Subcutaneous adipose tissue (tissue), 4 donors: ENCODE measurements around the gene SIVA1. TPM values are rescaled to one million over a fixed set of nuclear protein-coding genes. Genes with fewer than 3 reads are reported as not detected.

Experiments used
- CTCF ChIP-seq: fragments of 450-650 bp; IDR thresholded peaks from one replicate; pipeline ENCODE4 v1.5.1; 2016; ENCODE audit warnings: low read depth, mild to moderate bottlenecking, control low read depth, antibody characterized with exemption, moderate library complexity
- total RNA-seq, 4 donors: library from RNA; depleted of rRNA; stranded (reverse); fragments of >200 nt; gene quantifications; one replicate each; pipeline ENCODE4 v1.1.0, GENCODE V29; 2016

SIVA1 gene
- total RNA-seq, 4 donors from 2014 or later, result 65.4 to 232 (median 169) TPM

DNA sequence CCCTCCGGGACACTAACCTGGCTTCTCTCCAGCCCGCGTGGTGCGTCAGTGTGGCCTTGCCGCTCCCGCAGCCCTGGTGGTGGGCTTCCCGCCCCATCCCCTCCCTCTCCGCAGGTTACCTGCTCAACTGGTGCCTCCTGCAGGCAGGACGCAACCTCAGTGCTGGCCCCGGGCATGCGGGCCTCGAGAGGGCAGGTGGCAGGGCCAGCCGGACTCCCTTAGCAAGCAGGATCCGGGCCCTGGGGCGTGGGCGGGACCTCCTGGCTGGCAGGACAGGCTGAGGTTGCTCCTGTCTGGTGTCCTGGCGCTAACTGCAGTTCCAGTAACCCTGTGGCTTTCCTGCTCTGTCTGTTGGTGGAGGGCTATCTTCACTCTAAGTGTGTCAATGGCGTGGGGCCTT lies 37.5 kb upstream of the SIVA1 start:
- no peak for TF ChIP-seq CTCF

DNA sequence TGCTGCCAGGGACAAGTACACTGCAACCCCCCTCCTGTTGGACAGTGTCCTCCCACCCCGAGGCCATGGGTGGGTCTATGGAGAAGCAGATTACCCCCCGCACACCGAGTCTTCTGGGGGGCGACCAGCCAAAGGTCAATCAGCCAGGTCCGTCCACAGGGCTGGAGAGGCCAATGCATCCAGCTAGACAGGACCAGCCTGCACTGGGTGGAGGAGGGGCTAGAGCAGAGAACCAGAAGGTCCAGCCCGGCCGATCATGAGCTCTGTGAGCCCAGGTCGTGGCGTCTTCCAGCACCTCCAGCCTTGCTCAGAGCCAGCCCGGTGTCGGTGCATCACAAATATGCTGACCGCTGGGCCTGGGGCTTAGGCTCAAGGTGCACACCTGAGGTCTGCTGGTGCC lies 37.1 kb upstream of the SIVA1 start:
- TF ChIP-seq CTCF, result no peak

- TF ChIP-seq CTCF, result no peak
Observed at GRCh38 chr14:104717137-104717536, 35.8 kb upstream of the SIVA1 start.

DNA sequence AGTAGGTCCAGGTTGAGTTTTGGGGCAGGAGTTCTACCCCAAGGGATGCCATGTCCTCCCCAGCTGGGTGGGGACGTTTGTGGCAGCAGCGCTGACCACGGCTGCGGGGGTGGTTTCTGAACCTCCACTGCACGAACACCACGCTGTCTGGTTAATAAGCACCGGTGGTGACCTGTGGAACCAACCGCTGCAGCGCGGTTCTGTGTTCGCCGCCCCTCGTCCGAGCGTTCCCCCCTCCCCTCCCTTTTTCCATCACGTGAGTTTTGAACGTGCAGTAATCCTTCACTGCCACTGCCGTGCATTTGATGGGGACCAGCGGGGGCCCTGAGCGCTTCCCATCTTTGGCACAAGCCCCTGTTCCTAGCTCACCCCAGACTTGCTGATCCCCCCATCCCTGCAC lies 35.3 kb upstream of the SIVA1 start:
- no peak for TF ChIP-seq CTCF

DNA sequence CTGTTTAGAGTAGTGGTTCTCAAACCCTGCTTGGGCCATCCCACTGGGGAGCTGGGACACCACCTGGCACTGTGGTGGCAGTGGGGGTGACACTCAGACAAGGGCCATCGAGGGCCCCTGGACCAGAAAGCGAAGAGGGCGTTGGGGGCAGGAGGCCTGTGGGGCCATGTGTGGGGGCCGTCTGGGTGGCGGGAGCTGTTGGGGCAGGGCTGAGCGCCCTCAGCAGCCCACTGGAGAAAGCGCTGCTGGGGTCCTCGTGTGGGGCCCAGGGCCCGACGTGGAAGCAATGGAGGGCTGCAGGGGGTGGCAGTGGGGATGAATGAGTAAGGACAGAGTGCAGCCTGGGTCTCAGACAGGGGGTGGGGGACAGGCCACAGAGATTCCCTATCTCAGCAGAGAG lies 34.8 kb upstream of the SIVA1 start:
- no peak for TF ChIP-seq CTCF

- no peak for TF ChIP-seq CTCF
Observed at GRCh38 chr14:104718871-104719270, 34.1 kb upstream of the SIVA1 start.

- TF ChIP-seq CTCF, result no peak
Observed at GRCh38 chr14:104719343-104719742, 33.6 kb upstream of the SIVA1 start.
